AG04450 (cell line): ENCODE results near the gene ELMO2. TPM values are rescaled to one million over a fixed set of nuclear protein-coding genes. Genes with fewer than 3 reads are reported as not detected.

ENCODE experiments used
- CTCF ChIA-PET: fragments of 300-600, 350-600 bp; formaldehyde crosslinking; extraction: SDS; loops from one replicate; lab custom pipeline; 2022; ENCODE audit warnings: antibody characterized with exemption, inconsistent platforms; lab: Charles Lee
- POLR2A ChIA-PET: fragments of 350-600 bp; formaldehyde crosslinking; extraction: SDS; loops from one replicate; lab custom pipeline; 2021; ENCODE audit warnings: antibody characterized with exemption, inconsistent platforms; lab: Yijun Ruan, JAX
- DNase-seq: peaks from one replicate; pipeline ENCODE4 v3.0.0-alpha.2; 2011; ENCODE audit warnings: low read depth, low spot score
- H3K27ac ChIP-seq: one replicate; pipeline ENCODE4 v1.5.1; 2012; ENCODE audit warnings: low read depth, low read length, control low read depth
- H3K27me3 ChIP-seq: one replicate; pipeline ENCODE4 v1.6.0; 2012; ENCODE audit warnings: low read length; ENCODE audit not compliant: control insufficient read depth, insufficient read depth
- H3K4me3 ChIP-seq: 2 replicates; pipeline ENCODE4 v1.5.1; 2011; ENCODE audit warnings: mild to moderate bottlenecking, low read depth, low read length, control low read depth
- H3K9me3 ChIP-seq: 2 replicates; pipeline ENCODE4 v1.5.1; 2012; ENCODE audit warnings: low read length; ENCODE audit not compliant: control insufficient read depth, insufficient read depth
- polyA plus RNA-seq: library from polyadenylated mRNA; depleted of rRNA; stranded (reverse); fragments of >200 nt; gene quantifications from 2 replicates; pipeline ENCODE4 v1.2.3, GENCODE V29; 2011
- TF ChIP-seq, protein P1 (sequence below): IDR thresholded peaks from 2 replicates; pipeline ENCODE4 v1.5.1; 2011; ENCODE audit warnings: low read depth, low read length, control low read depth, inconsistent platforms

The ELMO2 gene
- polyA plus RNA-seq, 1 experiment: 34.4 TPM

DNA sequence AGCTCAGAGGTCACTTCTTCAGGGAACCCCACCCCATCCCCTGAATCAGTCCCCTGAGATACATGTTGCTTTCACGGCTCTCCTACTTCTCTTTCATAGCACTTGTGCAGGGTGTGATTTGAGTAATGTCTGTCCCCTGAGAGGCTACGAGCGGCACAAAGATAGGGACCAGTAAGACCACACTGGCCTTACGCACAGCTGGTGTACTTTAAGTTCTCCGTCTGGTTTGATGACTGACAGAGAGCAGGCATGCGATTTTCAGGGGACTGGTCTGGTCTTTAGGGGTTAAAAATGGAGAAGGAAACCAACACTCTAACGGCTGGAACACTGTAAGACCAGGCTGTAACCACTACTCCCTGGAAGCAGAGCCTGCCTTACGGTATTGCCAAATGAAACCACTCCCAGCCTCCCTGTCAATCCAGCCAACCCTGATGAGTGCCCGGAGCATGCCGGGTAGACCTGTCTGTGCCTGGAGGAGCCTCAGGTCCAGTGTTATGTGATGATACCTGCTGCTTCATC is 47.1 kb downstream of the ELMO2 start:
- ChIA-PET POLR2A (no interaction called here), CTCF (interaction anchor here (0.6 kb wide), 1 partner anchor 183 kb away, joined by 3 read pairs; no protein-coding TSS in a partner anchor)
- no peak for DNase-seq
- Histone ChIP-seq H3K9me3 (peaks cover 3% of the 10 kb centered on the region; the same call in 1 of the 2 replicates), H3K27me3 (no peaks in the 10 kb centered on the region), H3K4me3 (no peak overlapping the region), H3K27ac (no peak overlapping the region)
- TF ChIP-seq, protein P1, sequence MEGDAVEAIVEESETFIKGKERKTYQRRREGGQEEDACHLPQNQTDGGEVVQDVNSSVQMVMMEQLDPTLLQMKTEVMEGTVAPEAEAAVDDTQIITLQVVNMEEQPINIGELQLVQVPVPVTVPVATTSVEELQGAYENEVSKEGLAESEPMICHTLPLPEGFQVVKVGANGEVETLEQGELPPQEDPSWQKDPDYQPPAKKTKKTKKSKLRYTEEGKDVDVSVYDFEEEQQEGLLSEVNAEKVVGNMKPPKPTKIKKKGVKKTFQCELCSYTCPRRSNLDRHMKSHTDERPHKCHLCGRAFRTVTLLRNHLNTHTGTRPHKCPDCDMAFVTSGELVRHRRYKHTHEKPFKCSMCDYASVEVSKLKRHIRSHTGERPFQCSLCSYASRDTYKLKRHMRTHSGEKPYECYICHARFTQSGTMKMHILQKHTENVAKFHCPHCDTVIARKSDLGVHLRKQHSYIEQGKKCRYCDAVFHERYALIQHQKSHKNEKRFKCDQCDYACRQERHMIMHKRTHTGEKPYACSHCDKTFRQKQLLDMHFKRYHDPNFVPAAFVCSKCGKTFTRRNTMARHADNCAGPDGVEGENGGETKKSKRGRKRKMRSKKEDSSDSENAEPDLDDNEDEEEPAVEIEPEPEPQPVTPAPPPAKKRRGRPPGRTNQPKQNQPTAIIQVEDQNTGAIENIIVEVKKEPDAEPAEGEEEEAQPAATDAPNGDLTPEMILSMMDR: no peak

DNA sequence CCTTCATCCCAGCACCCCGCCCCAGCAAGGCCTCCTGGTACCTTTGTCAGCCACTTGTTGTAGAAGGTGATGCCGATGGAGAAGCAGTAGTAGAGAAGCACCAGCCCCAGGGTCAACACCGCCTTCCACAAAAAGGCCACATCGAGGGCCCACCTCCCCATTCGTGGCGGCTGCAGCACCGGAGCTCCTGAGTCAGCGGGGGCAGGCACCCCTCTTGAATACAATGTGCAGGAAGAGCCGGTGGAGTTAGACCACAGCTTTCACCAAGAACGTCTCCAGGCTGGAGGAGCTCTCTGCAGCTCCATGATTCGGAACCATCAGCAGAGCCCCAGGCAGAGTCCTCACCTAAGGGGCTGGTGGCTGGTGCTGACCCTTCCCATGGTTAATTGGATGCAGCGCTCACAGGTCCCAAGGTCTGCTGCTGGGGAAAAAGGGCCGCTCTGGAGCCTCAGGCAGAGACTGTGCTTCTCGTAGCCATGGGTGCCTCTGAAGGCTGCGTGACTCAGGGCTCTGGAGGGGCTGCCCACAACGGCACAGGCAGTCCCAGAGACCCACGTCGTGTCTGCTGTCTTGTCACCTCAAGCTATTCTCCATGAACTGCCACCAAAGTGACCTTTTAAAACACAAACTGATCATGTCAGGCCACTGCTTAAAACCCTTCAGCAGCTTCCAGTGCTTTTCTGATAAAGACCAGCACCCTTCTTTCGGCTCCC is 47.9 kb downstream of the ELMO2 start:
- H3K27ac ChIP-seq: no peak overlapping the region
- POLR2A ChIA-PET: interaction anchor here (0.5 kb wide), 1 partner anchor 392 kb away, joined by 3 read pairs; no protein-coding TSS in a partner anchor
- TF ChIP-seq, protein P1: no peak
- no peaks in the 10 kb centered on the region for H3K27me3 ChIP-seq
- H3K9me3 ChIP-seq: no peaks in the 10 kb centered on the region; the same call in 1 of the 2 replicates
- CTCF ChIA-PET: interaction anchor here (1.4 kb wide), 1 partner anchor 10 kb away, joined by 7 read pairs; no protein-coding TSS in a partner anchor
- H3K4me3 ChIP-seq: no peak overlapping the region
- no peak for DNase-seq

DNA sequence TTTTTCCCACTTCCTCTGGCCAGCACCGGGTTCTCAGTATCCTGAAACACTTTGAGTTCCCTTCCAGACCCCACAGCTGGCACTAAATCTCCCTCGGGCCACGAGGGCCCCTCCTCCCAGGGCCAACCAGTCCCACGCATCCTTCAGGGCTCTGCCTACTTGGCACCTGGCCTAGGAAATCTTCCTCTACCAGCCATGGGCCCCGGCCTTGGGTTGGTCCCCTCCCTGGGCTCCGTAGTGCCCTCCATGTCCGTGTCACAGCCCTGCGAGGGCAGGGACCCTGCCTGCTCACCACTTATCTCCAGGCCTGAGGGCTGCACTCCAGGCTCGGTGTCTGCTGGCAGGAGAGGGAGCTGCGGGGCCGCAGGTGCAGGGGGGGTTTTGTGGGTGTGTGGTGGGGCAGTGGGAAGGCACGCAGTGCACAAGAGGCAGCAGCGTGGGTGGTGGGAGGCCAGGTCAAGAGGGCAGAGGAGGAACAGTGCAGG is 49.3 kb downstream of the ELMO2 start:
- H3K27ac ChIP-seq: no peak overlapping the region
- no peak for DNase-seq
- H3K4me3 ChIP-seq: no peak overlapping the region
- ChIA-PET POLR2A (interaction anchor here (1.0 kb wide), 1 partner anchor 14 kb away, joined by 3 read pairs; no protein-coding TSS in a partner anchor), CTCF (interaction anchor here (1.4 kb wide), 1 partner anchor 8 kb away, joined by 7 read pairs; no protein-coding TSS in a partner anchor)
- no peaks in the 10 kb centered on the region for H3K27me3 ChIP-seq
- TF ChIP-seq, protein P1: no peak
- H3K9me3 ChIP-seq: no peaks in the 10 kb centered on the region; the same call in 1 of the 2 replicates

DNA sequence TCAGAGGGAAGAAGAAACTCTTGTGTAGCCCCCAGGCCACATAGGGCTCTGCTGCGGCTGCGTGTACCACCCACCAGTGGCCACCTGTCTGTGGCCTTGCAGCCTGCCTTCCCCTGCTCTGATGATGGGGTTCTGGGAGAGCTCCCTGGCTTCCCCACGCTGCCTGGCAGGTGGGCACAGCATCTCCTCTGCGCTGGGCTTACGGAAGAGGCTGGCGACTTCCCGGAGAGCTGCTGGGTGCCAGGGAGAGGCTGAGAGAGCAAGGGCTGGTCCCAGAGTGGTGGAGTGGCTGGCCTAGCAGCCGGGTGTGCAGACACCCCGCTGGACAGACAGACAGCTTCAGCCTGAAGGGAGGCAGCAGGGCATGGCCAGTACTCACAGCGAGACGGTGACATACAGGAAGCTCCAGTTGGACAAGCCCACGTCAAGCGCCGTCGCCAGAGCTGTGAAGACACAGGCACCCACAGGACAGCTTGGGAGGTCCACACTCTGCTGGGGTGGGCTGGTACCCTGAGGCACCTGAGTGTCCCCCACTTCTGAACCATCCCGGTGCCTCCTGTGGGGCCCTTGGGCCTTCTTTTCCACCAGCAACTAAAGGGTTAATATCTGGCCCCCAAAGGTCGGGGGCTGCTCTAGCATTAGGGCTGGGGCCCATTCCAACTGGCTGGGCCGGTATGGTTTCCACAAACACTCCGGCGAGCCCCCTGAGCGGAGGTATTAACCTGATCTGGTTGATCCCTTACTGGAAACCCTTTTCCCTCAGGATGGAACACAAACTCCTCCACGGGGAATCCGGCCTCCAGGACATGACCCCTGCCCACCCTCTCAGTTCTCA is 50.0 kb downstream of the ELMO2 start:
- H3K27me3 ChIP-seq: no peaks in the 10 kb centered on the region
- POLR2A ChIA-PET: interaction anchor here (1.0 to 1.6 kb wide), 2 partner anchors 8 to 14 kb away, joined by 3 to 8 read pairs; no protein-coding TSS in a partner anchor
- no peak for DNase-seq
- TF ChIP-seq, protein P1: no peak
- H3K27ac ChIP-seq: no peak overlapping the region
- no peak overlapping the region for H3K4me3 ChIP-seq
- no peaks in the 10 kb centered on the region; the same call in 1 of the 2 replicates for H3K9me3 ChIP-seq
- CTCF ChIA-PET: interaction anchor here (0.5 kb wide), 1 partner anchor 22 kb away, joined by 3 read pairs; no protein-coding TSS in a partner anchor
